Neural progenitor cell (in vitro differentiated cells): ENCODE measurements around the gene ELANE. TPM values are rescaled to one million over a fixed set of nuclear protein-coding genes. Genes with fewer than 3 reads are reported as not detected.

Experiments
- DNase-seq: peaks from one replicate; pipeline ENCODE4 v3.0.0-alpha.2; 2016; ENCODE audit warnings: low spot score
- H2AFZ ChIP-seq: fragments of 200-600 bp; sonication (generic); replicated peaks from 2 replicates; pipeline ENCODE4 v1.6.1; 2016; ENCODE audit warnings: antibody characterized with exemption
- H3F3A ChIP-seq: fragments of 200-600 bp; sonication (generic); 2 replicates; pipeline ENCODE4 v1.6.1; 2016; ENCODE audit warnings: antibody characterized with exemption, low read depth
- H3K27ac ChIP-seq: fragments of 200-600 bp; sonication (generic); 2 replicates; pipeline ENCODE4 v1.5.1; 2016; ENCODE audit warnings: mild to moderate bottlenecking
- H3K27me3 ChIP-seq: fragments of 200-600 bp; sonication (generic); 2 replicates; pipeline ENCODE4 v1.6.1; 2016; ENCODE audit warnings: mild to moderate bottlenecking, moderate library complexity
- H3K36me3 ChIP-seq: fragments of 200-600 bp; sonication (generic); 2 replicates; pipeline ENCODE4 v1.5.1; 2016
- H3K4me1 ChIP-seq: fragments of 200-600 bp; sonication (generic); 2 replicates; pipeline ENCODE4 v1.6.1; 2016; ENCODE audit warnings: mixed run types
- H3K4me2 ChIP-seq: fragments of 200-600 bp; sonication (generic); 2 replicates; pipeline ENCODE4 v1.6.1; 2016
- H3K4me3 ChIP-seq: fragments of 200-600 bp; sonication (generic); 2 replicates; pipeline ENCODE4 v1.5.1; 2016
- H3K79me2 ChIP-seq: fragments of 200-600 bp; sonication (generic); 2 replicates; pipeline ENCODE4 v1.6.1; 2016; ENCODE audit warnings: low read depth
- H3K9ac ChIP-seq: fragments of 200-600 bp; sonication (generic); 2 replicates; pipeline ENCODE4 v1.6.1; 2016
- H3K9me3 ChIP-seq: fragments of 200-600 bp; sonication (generic); 2 replicates; pipeline ENCODE4 v1.5.1; 2016; ENCODE audit warnings: low read depth
- H4K20me1 ChIP-seq: fragments of 200-600 bp; sonication (generic); 2 replicates; pipeline ENCODE4 v1.6.1; 2016; ENCODE audit warnings: low read depth
- H3K27ac Mint-ChIP-seq: 3 replicates; pipeline ENCODE4 v1.8.0; 2021; ENCODE audit warnings: mixed read lengths
- H3K27me3 Mint-ChIP-seq: 2 replicates; pipeline ENCODE4 v1.8.0; 2022; ENCODE audit warnings: low read depth, mild to moderate bottlenecking, inconsistent platforms, moderate library complexity, mixed read lengths; ENCODE audit not compliant: insufficient read depth
- H3K36me3 Mint-ChIP-seq: 3 replicates; pipeline ENCODE4 v1.8.0; 2021; ENCODE audit warnings: mixed read lengths
- H3K4me1 Mint-ChIP-seq: 3 replicates; pipeline ENCODE4 v1.8.0; 2021; ENCODE audit warnings: mixed read lengths
- H3K4me3 Mint-ChIP-seq: 3 replicates; pipeline ENCODE4 v1.8.0; 2021; ENCODE audit warnings: mild to moderate bottlenecking, moderate library complexity, mixed read lengths
- H3K9me3 Mint-ChIP-seq: 3 replicates; pipeline ENCODE4 v1.8.0; 2020; ENCODE audit warnings: mixed read lengths
- EZH2 ChIP-seq: fragments of 200-600 bp; sonication (generic); IDR thresholded peaks from 2 replicates; pipeline ENCODE4 v1.6.1; 2017; ENCODE audit warnings: antibody characterized with exemption, mild to moderate bottlenecking, moderate library complexity
- EZH2phosphoT487 ChIP-seq: fragments of 200-600 bp; sonication (generic); IDR thresholded peaks from 2 replicates; pipeline ENCODE4 v1.6.1; 2017; ENCODE audit warnings: antibody characterized with exemption
- total RNA-seq: library from RNA; depleted of rRNA; stranded (reverse); fragments of >200 nt; gene quantifications from 2 replicates; pipeline ENCODE4 v1.2.3, GENCODE V29; 2015; ENCODE audit warnings: low replicate concordance
- TF ChIP-seq, protein P1 (sequence below): fragments of 200-600 bp; sonication (generic); IDR thresholded peaks from 2 replicates; pipeline ENCODE4 v1.5.1; 2017; ENCODE audit warnings: antibody characterized with exemption, mild to moderate bottlenecking

The ELANE gene
- total RNA-seq, 1 donor from 2014 or later = not detected

DNA sequence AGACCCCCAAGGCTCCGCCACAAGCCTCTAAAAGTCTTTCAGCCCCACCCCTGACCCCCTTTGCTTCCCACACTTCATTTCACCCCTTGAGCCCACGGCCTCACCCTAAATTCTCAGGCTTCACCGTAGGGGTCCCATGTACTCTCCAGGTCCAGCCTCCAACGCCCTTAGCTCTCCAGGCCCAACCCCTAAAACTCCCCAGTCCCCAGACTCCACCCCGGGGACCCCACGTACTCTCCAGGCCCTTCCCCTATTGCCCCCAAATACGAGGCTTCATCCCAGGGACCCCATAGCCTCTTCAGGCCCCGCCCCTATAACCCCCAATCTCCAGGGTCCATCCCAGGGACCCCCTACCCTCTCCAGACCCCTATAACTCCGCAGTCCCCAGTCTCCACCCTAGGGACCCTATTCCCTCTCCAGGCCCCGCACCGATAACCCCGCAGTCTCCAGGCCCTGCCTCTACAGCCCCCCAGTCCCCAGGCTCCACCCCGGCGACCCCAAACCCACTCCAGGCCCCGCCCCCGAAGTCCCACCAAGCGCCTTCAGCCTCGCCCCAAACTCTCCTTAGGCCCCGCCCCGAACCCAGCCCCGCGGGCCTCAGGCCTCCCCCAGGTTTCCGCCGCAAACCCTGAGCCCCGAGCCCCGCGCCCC, 40.3 kb downstream of the ELANE start:
- H3K27me3 ChIP-seq = no peaks in the 10 kb centered on the region
- H4K20me1 ChIP-seq = peaks cover 10% of the 10 kb centered on the region
- peak; percentile 67 for DNase-seq
- peak overlapping the region; percentile 53 for H2AFZ ChIP-seq
- Mint-ChIP-seq H3K36me3 (peaks cover 4% of the 10 kb centered on the region), H3K9me3 (no peaks in the 10 kb centered on the region), H3K27ac (no peak overlapping the region), H3K27me3 (peaks cover 16% of the 10 kb centered on the region), H3K4me1 (peaks cover 12% of the 10 kb centered on the region), H3K4me3 (peak overlapping the region; percentile 90)
- H3K9me3 ChIP-seq = no peaks in the 10 kb centered on the region
- peak overlapping the region; percentile 97 for H3K4me3 ChIP-seq
- H3K27ac ChIP-seq = no peak overlapping the region
- peaks cover 14% of the 10 kb centered on the region for H3F3A ChIP-seq
- no peaks in the 10 kb centered on the region for H3K36me3 ChIP-seq
- peak overlapping the region; percentile 85 for H3K9ac ChIP-seq
- no peaks in the 10 kb centered on the region for H3K4me1 ChIP-seq
- peaks cover 15% of the 10 kb centered on the region for H3K79me2 ChIP-seq
- peak overlapping the region; percentile 95 for H3K4me2 ChIP-seq
- no peak for TF ChIP-seq EZH2
- no peak for TF ChIP-seq EZH2phosphoT487
- TF ChIP-seq, protein P1, sequence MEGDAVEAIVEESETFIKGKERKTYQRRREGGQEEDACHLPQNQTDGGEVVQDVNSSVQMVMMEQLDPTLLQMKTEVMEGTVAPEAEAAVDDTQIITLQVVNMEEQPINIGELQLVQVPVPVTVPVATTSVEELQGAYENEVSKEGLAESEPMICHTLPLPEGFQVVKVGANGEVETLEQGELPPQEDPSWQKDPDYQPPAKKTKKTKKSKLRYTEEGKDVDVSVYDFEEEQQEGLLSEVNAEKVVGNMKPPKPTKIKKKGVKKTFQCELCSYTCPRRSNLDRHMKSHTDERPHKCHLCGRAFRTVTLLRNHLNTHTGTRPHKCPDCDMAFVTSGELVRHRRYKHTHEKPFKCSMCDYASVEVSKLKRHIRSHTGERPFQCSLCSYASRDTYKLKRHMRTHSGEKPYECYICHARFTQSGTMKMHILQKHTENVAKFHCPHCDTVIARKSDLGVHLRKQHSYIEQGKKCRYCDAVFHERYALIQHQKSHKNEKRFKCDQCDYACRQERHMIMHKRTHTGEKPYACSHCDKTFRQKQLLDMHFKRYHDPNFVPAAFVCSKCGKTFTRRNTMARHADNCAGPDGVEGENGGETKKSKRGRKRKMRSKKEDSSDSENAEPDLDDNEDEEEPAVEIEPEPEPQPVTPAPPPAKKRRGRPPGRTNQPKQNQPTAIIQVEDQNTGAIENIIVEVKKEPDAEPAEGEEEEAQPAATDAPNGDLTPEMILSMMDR = no peak

DNA sequence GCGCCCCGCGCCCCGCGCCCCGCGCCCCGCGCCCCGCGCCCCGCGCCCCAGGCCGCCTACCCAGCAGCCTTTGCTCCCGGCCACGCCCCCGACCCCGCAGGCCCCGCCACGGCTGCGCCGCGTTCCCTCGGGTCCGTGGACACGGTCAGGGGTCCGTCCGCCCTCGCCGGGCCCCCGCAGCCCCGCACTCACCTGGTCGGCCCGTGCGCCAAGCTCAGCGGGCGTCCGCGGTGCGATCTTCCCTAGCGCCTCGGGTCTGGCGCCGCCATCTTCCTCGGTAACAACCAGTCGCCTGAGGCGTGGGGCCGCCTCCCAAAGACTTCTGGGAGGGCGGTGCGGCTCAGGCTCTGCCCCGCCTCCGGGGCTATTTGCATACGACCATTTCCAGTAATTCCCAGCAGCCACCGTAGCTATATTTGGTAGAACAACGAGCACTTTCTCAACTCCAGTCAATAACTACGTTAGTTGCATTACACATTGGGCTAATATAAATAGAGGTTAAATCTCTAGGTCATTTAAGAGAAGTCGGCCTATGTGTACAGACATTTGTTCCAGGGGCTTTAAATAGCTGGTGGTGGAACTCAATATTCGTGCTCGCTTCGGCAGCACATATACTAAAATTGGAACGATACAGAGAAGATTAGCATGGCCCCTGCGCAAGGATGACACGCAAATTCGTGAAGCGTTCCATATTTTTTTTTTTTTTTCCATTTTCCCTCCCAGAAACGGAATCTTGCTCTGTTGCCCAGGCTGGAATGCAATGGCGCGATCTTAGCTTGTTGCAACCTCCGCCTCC, 41.0 kb downstream of the ELANE start, which contains the start of the genes MED16 and RNU6-9:
MED16 (minus strand) TSS at position 294 of the 796 bp plus-strand sequence. CDS start 2,056 bp downstream, outside the sequence.
RNU6-9 (plus strand) TSS at position 591 of the 796 bp plus-strand sequence.
- H3K27ac Mint-ChIP-seq = peak within 1 kb of the TSS; percentile 100

DNA sequence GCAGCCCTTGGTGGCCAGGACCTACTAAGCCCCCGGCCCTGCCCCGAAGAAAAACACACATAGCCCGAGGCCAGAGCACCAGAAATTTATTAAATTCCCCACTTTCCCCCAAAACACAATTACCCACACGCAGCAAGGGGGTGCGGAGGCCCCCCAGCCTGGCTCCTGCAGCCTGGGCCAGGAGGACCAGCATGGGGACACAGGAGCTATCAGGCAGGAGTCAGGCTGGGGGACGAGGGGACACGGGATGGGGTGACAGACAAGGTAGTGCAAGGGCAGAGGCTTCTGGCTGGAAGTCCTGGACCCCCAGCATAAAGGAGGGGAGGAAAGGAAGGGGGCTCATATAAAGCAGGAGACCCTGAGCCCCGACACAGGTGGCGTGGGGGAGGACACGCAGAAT, 44.3 kb downstream of the ELANE start:
- H2AFZ ChIP-seq = no peak overlapping the region
- H4K20me1 ChIP-seq = peaks cover 32% of the 10 kb centered on the region
- no peak for DNase-seq
- H3K36me3 ChIP-seq = no peaks in the 10 kb centered on the region
- Mint-ChIP-seq H3K36me3 (peaks cover 1% of the 10 kb centered on the region), H3K4me1 (peaks cover 21% of the 10 kb centered on the region), H3K4me3 (no peak overlapping the region), H3K27me3 (peaks cover 11% of the 10 kb centered on the region), H3K27ac (no peak overlapping the region), H3K9me3 (no peaks in the 10 kb centered on the region)
- H3K27me3 ChIP-seq = no peaks in the 10 kb centered on the region
- H3K27ac ChIP-seq = no peak overlapping the region
- H3F3A ChIP-seq = peaks cover 17% of the 10 kb centered on the region
- no peak overlapping the region for H3K4me3 ChIP-seq
- TF ChIP-seq EZH2 (no peak), EZH2phosphoT487 (no peak)
- TF ChIP-seq, protein P1 = no peak
- peaks cover 8% of the 10 kb centered on the region for H3K79me2 ChIP-seq
- H3K4me2 ChIP-seq = no peak overlapping the region
- H3K4me1 ChIP-seq = no peaks in the 10 kb centered on the region
- no peaks in the 10 kb centered on the region for H3K9me3 ChIP-seq
- H3K9ac ChIP-seq = no peak overlapping the region

More for the DNA sequence above, 41.0 kb downstream of the ELANE start, which contains the start of the genes MED16 and RNU6-9:
- peaks cover 14% of the 10 kb centered on the region for H3K4me1 Mint-ChIP-seq
- peaks cover 16% of the 10 kb centered on the region for H4K20me1 ChIP-seq
- DNase-seq = peak; percentile 98
- H3F3A ChIP-seq = peaks cover 14% of the 10 kb centered on the region
- H3K27me3 ChIP-seq = no peaks in the 10 kb centered on the region
- no peaks in the 10 kb centered on the region for H3K4me1 ChIP-seq
- peak within 1 kb of the TSS; percentile 97 for H3K4me3 ChIP-seq
- no peaks in the 10 kb centered on the region for H3K9me3 ChIP-seq
- H3K36me3 Mint-ChIP-seq = peaks cover 5% of the 10 kb centered on the region
- TF ChIP-seq EZH2 = no peak
- TF ChIP-seq EZH2phosphoT487 = no peak
- TF ChIP-seq, protein P1 = no peak
- H3K9me3 Mint-ChIP-seq = no peaks in the 10 kb centered on the region
- H3K4me3 Mint-ChIP-seq = peak within 1 kb of the TSS; percentile 95
- H2AFZ ChIP-seq = peak within 1 kb of the TSS; percentile 53
- peak within 1 kb of the TSS; percentile 85 for H3K9ac ChIP-seq
- H3K36me3 ChIP-seq = no peaks in the 10 kb centered on the region
- peaks cover 14% of the 10 kb centered on the region for H3K27me3 Mint-ChIP-seq
- peaks cover 15% of the 10 kb centered on the region for H3K79me2 ChIP-seq
- peak within 1 kb of the TSS; percentile 95 for H3K4me2 ChIP-seq
- peak within 1 kb of the TSS; percentile 96 for H3K27ac ChIP-seq
